Measurements from ENCODE around the gene TWNK.
A peak's percentile ranks its signal among the peaks of the same experiment; 100 is the strongest.

DNA sequence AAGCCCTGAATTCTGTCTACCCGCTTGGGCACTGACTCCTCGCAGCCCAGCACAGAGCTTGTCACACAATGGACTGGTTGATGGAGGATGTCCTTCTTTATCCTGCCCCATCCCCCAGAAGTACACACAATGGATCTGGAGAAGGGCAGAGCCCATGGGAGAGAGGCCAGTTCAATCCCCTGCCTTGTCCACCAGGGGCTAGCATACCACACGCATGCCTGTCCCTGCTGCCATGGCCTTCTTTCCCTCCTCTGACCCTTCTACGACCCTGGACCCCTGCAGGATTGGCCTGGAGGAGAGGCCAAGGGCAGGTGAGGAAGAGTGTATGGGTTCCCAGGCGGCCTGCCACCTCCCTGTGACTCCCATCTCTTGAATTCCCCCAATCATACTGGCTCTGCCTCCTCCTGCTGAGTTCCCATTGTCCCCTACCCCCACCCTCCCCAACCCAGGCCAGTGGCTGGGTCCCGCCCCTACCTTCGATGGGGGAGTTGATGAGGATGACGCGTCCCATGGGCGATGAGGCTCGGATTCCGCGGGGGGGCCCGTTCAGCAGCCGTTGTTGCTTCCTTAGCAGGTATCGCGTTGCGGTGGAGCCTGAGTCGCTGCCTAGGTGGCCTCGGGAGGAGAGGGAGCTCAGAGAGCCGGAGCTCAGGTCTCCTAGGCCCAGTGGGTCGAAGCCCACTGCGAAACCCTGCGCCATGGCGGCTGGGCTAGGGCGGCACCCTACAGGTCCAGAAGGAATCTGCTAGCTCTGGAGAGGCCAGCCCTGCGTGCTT lies 42.4 kb downstream of the TWNK start:
- TF ChIP-seq, protein P1, sequence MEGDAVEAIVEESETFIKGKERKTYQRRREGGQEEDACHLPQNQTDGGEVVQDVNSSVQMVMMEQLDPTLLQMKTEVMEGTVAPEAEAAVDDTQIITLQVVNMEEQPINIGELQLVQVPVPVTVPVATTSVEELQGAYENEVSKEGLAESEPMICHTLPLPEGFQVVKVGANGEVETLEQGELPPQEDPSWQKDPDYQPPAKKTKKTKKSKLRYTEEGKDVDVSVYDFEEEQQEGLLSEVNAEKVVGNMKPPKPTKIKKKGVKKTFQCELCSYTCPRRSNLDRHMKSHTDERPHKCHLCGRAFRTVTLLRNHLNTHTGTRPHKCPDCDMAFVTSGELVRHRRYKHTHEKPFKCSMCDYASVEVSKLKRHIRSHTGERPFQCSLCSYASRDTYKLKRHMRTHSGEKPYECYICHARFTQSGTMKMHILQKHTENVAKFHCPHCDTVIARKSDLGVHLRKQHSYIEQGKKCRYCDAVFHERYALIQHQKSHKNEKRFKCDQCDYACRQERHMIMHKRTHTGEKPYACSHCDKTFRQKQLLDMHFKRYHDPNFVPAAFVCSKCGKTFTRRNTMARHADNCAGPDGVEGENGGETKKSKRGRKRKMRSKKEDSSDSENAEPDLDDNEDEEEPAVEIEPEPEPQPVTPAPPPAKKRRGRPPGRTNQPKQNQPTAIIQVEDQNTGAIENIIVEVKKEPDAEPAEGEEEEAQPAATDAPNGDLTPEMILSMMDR (IDR thresholded peaks at IDR 0.05; ENCODE audit: insufficient read depth, low read length), result peak; percentile 5
- no peak for TF ChIP-seq POLR2AphosphoS5 (IDR thresholded peaks at IDR 0.05; ENCODE audit: low read depth)
- TF ChIP-seq, protein P2, sequence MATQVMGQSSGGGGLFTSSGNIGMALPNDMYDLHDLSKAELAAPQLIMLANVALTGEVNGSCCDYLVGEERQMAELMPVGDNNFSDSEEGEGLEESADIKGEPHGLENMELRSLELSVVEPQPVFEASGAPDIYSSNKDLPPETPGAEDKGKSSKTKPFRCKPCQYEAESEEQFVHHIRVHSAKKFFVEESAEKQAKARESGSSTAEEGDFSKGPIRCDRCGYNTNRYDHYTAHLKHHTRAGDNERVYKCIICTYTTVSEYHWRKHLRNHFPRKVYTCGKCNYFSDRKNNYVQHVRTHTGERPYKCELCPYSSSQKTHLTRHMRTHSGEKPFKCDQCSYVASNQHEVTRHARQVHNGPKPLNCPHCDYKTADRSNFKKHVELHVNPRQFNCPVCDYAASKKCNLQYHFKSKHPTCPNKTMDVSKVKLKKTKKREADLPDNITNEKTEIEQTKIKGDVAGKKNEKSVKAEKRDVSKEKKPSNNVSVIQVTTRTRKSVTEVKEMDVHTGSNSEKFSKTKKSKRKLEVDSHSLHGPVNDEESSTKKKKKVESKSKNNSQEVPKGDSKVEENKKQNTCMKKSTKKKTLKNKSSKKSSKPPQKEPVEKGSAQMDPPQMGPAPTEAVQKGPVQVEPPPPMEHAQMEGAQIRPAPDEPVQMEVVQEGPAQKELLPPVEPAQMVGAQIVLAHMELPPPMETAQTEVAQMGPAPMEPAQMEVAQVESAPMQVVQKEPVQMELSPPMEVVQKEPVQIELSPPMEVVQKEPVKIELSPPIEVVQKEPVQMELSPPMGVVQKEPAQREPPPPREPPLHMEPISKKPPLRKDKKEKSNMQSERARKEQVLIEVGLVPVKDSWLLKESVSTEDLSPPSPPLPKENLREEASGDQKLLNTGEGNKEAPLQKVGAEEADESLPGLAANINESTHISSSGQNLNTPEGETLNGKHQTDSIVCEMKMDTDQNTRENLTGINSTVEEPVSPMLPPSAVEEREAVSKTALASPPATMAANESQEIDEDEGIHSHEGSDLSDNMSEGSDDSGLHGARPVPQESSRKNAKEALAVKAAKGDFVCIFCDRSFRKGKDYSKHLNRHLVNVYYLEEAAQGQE (IDR thresholded peaks at IDR 0.05; ENCODE audit: insufficient replicate concordance, low read depth), result no peak

All from HL-60 (cell line).